Measurements from ENCODE around the gene SYPL1.

SYPL1 gene

DNA sequence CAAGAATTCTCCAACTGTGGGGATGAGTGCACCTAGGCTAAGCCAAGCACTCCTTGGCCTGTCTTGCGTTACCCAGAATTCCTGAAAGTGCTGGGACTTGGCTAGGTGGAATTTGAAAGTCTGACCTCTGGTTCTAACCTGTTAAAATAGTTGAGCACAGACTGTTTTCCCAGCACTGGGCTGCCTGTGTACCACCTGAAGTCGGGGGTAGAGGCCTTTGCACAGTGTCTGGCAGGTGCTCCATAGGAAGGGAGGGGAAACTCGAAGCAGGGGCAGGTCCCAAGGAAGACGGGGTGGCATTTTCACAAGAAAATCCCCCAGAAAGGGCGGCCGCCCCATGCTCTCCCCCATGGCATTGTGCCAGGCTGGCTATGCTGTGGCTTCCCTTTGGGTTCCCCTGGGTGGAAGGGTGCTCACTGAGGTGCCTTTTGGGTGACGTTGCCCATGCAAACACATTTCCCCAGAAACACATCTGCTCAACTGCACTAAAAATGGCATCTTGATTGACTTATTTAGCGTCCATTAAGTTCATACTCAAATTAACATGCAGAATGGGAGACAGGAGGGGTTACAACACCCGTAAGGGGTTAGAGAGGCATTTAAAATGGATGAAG lies 62.9 kb downstream of the SYPL1 start:
- no peak for DNase-seq

- DNase-seq, result no peak
These were observed 63.4 kb downstream of the SYPL1 start for GRCh38 chr7:106048706-106049020.

DNA sequence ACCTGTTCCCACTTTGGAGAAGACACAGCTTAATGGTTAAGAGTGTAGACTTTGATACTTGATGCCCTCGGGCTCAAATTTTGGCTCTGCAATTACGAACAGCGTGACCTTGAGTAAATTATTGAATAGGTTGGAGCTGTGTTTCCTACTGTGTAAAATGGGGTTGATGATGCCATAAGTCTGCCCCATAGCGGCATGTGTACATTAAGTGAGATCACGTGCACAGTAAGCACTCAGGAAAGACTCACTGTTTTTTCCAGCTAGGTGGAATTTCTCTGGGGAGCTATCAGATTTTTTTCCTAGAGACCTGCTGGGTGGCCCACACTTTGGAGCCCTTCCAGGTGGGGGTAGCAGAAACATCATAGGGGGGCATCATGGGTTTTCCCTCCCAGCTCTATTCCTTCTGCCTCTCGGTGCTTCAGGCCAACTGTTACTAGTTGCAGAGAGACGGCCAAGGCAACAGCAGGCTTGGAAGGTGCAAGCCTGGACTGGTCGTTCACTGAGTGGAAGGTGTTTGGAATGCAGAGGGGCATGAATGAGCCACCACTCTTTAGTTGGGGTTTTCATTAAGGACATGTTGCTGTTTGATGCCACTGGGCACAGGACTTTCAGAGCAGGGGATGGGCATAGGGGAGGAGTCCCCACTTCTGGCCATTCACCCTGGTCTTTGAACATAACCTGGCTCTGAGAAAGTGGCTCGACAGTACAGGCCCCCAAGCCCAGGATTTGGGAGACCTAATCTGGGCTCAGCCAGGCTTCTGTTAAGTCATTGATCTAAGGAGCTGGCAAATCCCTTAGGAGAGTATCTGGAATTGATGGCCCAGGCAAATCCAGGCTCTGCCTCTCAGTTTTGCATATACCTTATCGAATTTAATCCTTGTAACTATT lies 64.0 kb downstream of the SYPL1 start:
- no peak for DNase-seq

- no peak for DNase-seq
These were observed 64.9 kb downstream of the SYPL1 start for GRCh38 chr7:106047184-106047583.

GRCh38 chr7:106045586-106045985 lies 66.5 kb downstream of the SYPL1 start:
- no peak for DNase-seq

GRCh38 chr7:106045139-106045538 lies 67.0 kb downstream of the SYPL1 start:
- DNase-seq, result no peak

GRCh38 chr7:106042196-106042611 lies 69.9 kb downstream of the SYPL1 start:
- no peak for DNase-seq

DNA sequence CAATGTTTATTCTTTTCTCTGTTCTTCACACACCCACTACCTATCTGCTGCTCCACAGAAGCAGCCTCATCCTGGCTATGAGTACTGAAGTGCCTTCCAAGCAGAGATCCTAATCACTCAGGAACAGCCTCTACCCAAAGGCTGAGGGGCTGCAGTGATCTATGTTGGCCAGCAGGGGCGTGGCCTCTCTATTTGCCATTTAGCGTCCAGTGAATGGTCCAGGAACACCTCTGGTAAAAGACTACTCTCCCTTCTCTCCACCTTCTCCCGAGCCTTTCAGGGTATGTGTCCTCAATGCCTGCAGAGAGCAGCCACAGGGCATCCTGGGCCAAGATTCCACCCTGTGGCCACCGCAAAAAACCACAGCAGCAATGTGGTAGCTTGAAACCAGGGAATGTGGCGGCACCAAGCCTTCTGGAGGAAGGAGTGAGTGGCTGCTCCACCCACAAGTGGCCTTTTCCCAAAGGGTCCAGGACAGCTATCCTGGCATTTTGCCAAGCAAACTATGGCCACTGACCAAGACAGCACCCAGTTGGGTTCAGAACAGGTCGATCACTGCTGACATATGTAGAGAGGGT lies 70.9 kb downstream of the SYPL1 start:
- DNase-seq, result peak in 1 of 5 donors; percentile 29
